Left lung (tissue), 10 donors: ENCODE measurements around the gene RUSC2. TPM values are rescaled to one million over a fixed set of nuclear protein-coding genes. Genes with fewer than 3 reads are reported as not detected.
"Not testable (repeated sequence)": the region's sequence is repeated elsewhere in the genome, so short reads cannot be mapped to it uniquely, and the experiment has no call there.

Source experiments
- ATAC-seq: fragments of 200-7000 bp; cut with Tn5 transposase; one replicate; pipeline ENCODE4 v1.9.1; 2020; ENCODE audit warnings: moderate library complexity
- DNase-seq, 4 donors: peaks; one replicate each; pipeline ENCODE4 v3.0.0-alpha.2; 2013 to 2020
- H3K27ac ChIP-seq, 2 donors: fragments of 200-600 bp; sonication (generic) in 1 of 2; one replicate each; pipeline versions ENCODE4 v1.5.0 to v1.8.0; 2020 to 2021
- H3K27me3 ChIP-seq, 2 donors: fragments of 200-600 bp; sonication (generic) in 1 of 2; one replicate each; pipeline versions ENCODE4 v1.5.0 to v1.8.0; 2020 to 2021
- H3K36me3 ChIP-seq, 2 donors: fragments of 200-600 bp; sonication (generic) in 1 of 2; one replicate each; pipeline versions ENCODE4 v1.5.0 to v1.8.0; 2020 to 2021
- H3K4me1 ChIP-seq, 2 donors: fragments of 200-600 bp; one replicate each; pipeline ENCODE4 v1.8.0; 2021
- H3K4me3 ChIP-seq, 2 donors: fragments of 200-600 bp; sonication (generic) in 1 of 2; one replicate each; pipeline versions ENCODE4 v1.5.0 to v1.8.0; 2020 to 2021; ENCODE audit warnings: mild to moderate bottlenecking in 1 of 2
- H3K9me3 ChIP-seq, 2 donors: fragments of 200-600 bp; sonication (generic) in 1 of 2; one replicate each; pipeline versions ENCODE4 v1.5.0 to v1.8.0; 2020 to 2021
- CTCF ChIP-seq, 2 donors: fragments of 200-600 bp; sonication (generic) in 1 of 2; IDR thresholded peaks; one replicate each; pipeline versions ENCODE4 v1.5.0 to v1.8.0; 2021; ENCODE audit warnings: antibody characterized with exemption in 2 of 2
- intact Hi-C, 2 donors: fragments of 100-400 bp; cut with DNase I; formaldehyde crosslinking; loops; one replicate each; pipeline versions ENCODE4 v1.11.2 to v1.14.2; 2022
- polyA plus RNA-seq, 6 donors: library from polyadenylated mRNA; unstranded; fragments of 120-200 nt; gene quantifications; one replicate each; pipeline ENCODE4 v1.2.1, GENCODE V29; 2013; ENCODE audit not compliant: insufficient read length in 6 of 6
- total RNA-seq, 2 donors: library from RNA; stranded (reverse); fragmentation: NEBNext Ultra II Directional; extraction: Animal tissue kit (Norgen Biotek cat#: 25700); gene quantifications; one replicate each; pipeline ENCODE4 v1.2.1, GENCODE V29; 2021
- donor health status: DM: no; HTN: yes; CAD: no.
- donor health status: DM: no; HTN: no; CAD: no.

Gene RUSC2
- total and polyA plus RNA-seq, 8 donors, result 14.9 to 32.2 (median 16.6) TPM

DNA sequence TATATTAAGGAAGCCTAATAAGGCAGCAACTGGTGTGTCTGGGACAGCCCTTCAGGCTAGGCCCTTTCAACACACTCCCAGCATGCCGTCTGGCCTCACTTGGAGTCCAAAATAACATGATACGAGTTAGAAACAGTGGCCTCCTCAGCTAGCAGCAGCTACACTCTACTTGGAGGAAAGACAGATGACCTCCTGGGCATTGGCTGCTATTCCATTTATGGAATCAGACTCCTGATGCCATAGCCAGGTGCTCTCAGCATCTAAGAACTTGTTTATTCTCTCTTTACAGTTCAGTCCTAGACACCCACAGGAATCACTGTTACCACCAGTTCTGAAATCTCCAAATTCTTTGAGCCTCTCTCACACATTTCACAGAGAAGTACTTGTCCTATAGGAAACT, 31.8 kb downstream of the RUSC2 start:
- Histone ChIP-seq H3K27ac (peak overlapping the region in 1 of 2 donors; percentile 66), H3K36me3 (no peaks in the 10 kb centered on the region), H3K4me3 (no peak overlapping the region), H3K4me1 (peaks cover 43 to 68% of the 10 kb centered on the region in 2 donors), H3K27me3 (no peaks in the 10 kb centered on the region), H3K9me3 (no peaks in the 10 kb centered on the region)
- no peak for DNase-seq
- ATAC-seq, result no peak
- TF ChIP-seq CTCF (IDR thresholded peaks at IDR 0.05), result no peak
- intact Hi-C loops, result no loop called here

DNA sequence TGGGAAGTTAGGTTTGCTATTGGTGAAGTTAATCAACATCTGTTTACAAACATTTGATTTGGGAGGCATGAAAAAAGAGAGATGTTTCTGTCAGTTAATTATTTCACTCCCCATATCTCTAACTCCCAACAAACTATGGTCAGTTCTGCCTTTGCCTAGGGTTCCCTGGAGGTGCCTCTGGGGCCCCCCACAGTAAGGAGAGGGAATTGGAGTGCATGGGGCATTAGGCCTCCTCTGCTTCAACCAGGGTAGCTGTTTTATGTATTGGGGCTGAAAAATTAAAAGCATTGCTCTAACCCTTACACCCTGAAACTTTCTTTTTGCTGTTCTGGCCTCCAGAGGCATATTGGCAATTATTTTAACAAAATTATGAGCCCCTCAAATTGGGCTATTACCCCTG, 32.3 kb downstream of the RUSC2 start:
- Histone ChIP-seq H3K27ac (no peak overlapping the region), H3K27me3 (no peaks in the 10 kb centered on the region), H3K36me3 (no peaks in the 10 kb centered on the region), H3K4me3 (no peak overlapping the region), H3K4me1 (peaks cover 43 to 70% of the 10 kb centered on the region in 2 donors), H3K9me3 (no peaks in the 10 kb centered on the region)
- no peak for DNase-seq
- no peak for ATAC-seq
- TF ChIP-seq CTCF (IDR thresholded peaks at IDR 0.05), result no peak
- intact Hi-C loops, result no loop called here

DNA sequence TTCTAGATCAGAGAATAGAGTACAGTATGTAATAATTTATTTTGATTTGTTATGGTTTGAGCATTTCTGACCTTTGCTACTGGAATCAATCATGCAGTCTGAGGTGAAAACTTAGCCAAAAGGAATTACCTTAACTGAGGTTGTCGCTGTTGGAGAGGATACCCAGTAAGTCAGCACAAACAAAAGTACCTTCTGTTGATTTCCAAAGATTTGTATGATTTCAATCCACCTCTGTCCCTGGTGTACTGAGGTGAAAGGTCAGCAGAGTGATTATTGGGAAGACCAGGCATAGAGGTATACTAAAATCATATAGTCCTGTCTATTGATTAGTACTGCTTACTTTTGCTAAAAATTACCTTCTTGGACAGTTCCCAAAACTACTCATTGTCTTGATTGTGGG, 32.8 kb downstream of the RUSC2 start:
- no peak overlapping the region for H3K4me3 ChIP-seq
- no peaks in the 10 kb centered on the region for H3K27me3 ChIP-seq
- H3K27ac ChIP-seq, result no peak overlapping the region
- no peak for DNase-seq
- intact Hi-C loops, result no loop called here
- no peaks in the 10 kb centered on the region for H3K9me3 ChIP-seq
- H3K4me1 ChIP-seq, result peaks cover 39 to 67% of the 10 kb centered on the region in 2 donors
- TF ChIP-seq CTCF (IDR thresholded peaks at IDR 0.05), result no peak
- ATAC-seq, result no peak
- H3K36me3 ChIP-seq, result no peaks in the 10 kb centered on the region

DNA sequence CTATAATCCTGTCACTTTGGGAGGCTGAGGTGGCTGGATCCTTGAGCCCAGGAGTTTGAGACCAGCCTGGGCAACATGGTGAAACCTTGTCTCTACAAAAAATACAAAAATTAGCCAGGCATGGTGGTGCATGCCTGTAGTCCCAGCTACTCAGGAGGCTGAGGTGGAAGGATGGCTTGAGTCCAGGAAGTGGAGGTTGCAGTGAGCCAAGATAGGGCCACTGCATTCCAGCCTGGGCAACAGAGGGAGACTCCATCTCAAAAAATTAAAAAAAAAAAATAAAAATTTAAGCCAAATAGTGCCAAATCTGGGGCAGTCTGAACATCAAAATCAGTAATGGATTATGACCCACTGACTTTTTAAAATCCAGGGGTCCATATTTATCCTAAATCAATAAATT, 33.6 kb downstream of the RUSC2 start:
- H3K36me3 ChIP-seq, DNase-seq, H3K27me3 ChIP-seq, intact Hi-C loops, H3K4me3 ChIP-seq, ATAC-seq, H3K27ac ChIP-seq, H3K9me3 ChIP-seq: not testable (repeated sequence)
- peaks cover 30 to 58% of the 10 kb centered on the region in 2 donors for H3K4me1 ChIP-seq

GRCh38 chr9:35526087-35526801, 36.3 kb downstream of the RUSC2 start:
- Histone ChIP-seq H3K4me1 (peaks cover 12 to 55% of the 10 kb centered on the region in 2 donors), H3K27ac (peak overlapping the region in 1 of 2 donors; percentile 53), H3K27me3 (no peaks in the 10 kb centered on the region), H3K36me3 (no peaks in the 10 kb centered on the region), H3K9me3 (no peaks in the 10 kb centered on the region), H3K4me3 (no peak overlapping the region)
- DNase-seq, result peak in 1 of 4 donors; percentile 61
- intact Hi-C loops, result no loop called here
- no peak for TF ChIP-seq CTCF (IDR thresholded peaks at IDR 0.05)
- ATAC-seq, result peak; percentile 55
